ENCODE measurements around the gene SEMA3D.

Gene SEMA3D

GRCh38 chr7:85119934-85120333 lies 66.9 kb downstream of the SEMA3D start:
- no peak for DNase-seq

GRCh38 chr7:85115862-85116261 lies 71.0 kb downstream of the SEMA3D start:
- DNase-seq: no peak

- no peak for DNase-seq
These were observed 71.8 kb downstream of the SEMA3D start for GRCh38 chr7:85115006-85115405.

- DNase-seq: no peak
These were observed 72.5 kb downstream of the SEMA3D start for GRCh38 chr7:85114342-85114741.

- no peak for DNase-seq
These were observed 75.1 kb downstream of the SEMA3D start for GRCh38 chr7:85111761-85112160.

- no peak for DNase-seq
These were observed 80.1 kb downstream of the SEMA3D start for GRCh38 chr7:85106719-85107118.

- no peak for DNase-seq
These were observed 82.2 kb downstream of the SEMA3D start for GRCh38 chr7:85104432-85105205.

- no peak for DNase-seq
These were observed 82.9 kb downstream of the SEMA3D start for GRCh38 chr7:85103962-85104361.

- no peak for DNase-seq
These were observed 83.5 kb downstream of the SEMA3D start for GRCh38 chr7:85103357-85103756.

GRCh38 chr7:85102813-85103350 lies 84.0 kb downstream of the SEMA3D start:
- no peak for DNase-seq

- no peak for DNase-seq
These were observed 85.5 kb downstream of the SEMA3D start for GRCh38 chr7:85101347-85101746.

- DNase-seq: no peak
These were observed 89.0 kb downstream of the SEMA3D start for GRCh38 chr7:85097844-85098243.

- DNase-seq: no peak
These were observed 91.0 kb downstream of the SEMA3D start for GRCh38 chr7:85095806-85096205.

GRCh38 chr7:85095366-85095765 lies 91.5 kb downstream of the SEMA3D start:
- no peak for DNase-seq

GRCh38 chr7:85094046-85094725 lies 92.7 kb downstream of the SEMA3D start:
- DNase-seq: no peak

- no peak for DNase-seq
These were observed 95.3 kb downstream of the SEMA3D start for GRCh38 chr7:85091565-85091928.

GRCh38 chr7:85090919-85091564 lies 95.8 kb downstream of the SEMA3D start:
- no peak for DNase-seq

GRCh38 chr7:85090143-85090542 lies 96.7 kb downstream of the SEMA3D start:
- no peak for DNase-seq

- no peak for DNase-seq
These were observed 105.0 kb downstream of the SEMA3D start for GRCh38 chr7:85081846-85082245.

GRCh38 chr7:85081392-85081791 lies 105.5 kb downstream of the SEMA3D start:
- DNase-seq: no peak

- no peak for DNase-seq
These were observed 107.4 kb downstream of the SEMA3D start for GRCh38 chr7:85079434-85079833.

GRCh38 chr7:85078181-85078580 lies 108.7 kb downstream of the SEMA3D start:
- no peak for DNase-seq

- no peak for DNase-seq
These were observed 111.0 kb downstream of the SEMA3D start for GRCh38 chr7:85075864-85076263.

GRCh38 chr7:85074992-85075391 lies 111.9 kb downstream of the SEMA3D start:
- no peak for DNase-seq

All from T1000 (cell line).